Thoracic aorta (tissue), 2 donors: ENCODE data around the gene CHPT1. TPM values are rescaled to one million over a fixed set of nuclear protein-coding genes. Genes with fewer than 3 reads are reported as not detected.

Experiments
- ATAC-seq: fragments of 150-250 bp; one replicate; pipeline ENCODE4 v1.8.0; 2017; ENCODE audit warnings: low read depth; ENCODE audit not compliant: insufficient number of reproducible peaks, low FRiP score
- DNase-seq: peaks from one replicate; pipeline ENCODE4 v3.0.0-alpha.2; 2020; ENCODE audit warnings: low spot score
- H3K27ac ChIP-seq, 2 donors: fragments of 200-600 bp; sonication (generic); 1 replicate in 1 of 2; 2 replicates in 1 of 2; pipeline ENCODE4 v1.5.1; 2016; ENCODE audit warnings: mild to moderate bottlenecking in 2 of 2, moderate library complexity in 2 of 2
- H3K27me3 ChIP-seq: fragments of 200-600 bp; sonication (generic); replicated peaks from 2 replicates; pipeline ENCODE4 v1.6.0; 2016; ENCODE audit warnings: mild to moderate bottlenecking; ENCODE audit not compliant: insufficient read depth
- H3K36me3 ChIP-seq: fragments of 200-600 bp; sonication (generic); one replicate; pipeline ENCODE4 v1.5.1; 2016
- H3K4me1 ChIP-seq, 2 donors: fragments of 200-600 bp; sonication (generic); 1 replicate in 1 of 2; 2 replicates in 1 of 2; pipeline versions ENCODE4 v1.5.1 to v1.6.0; 2016; ENCODE audit warnings: low read depth in 2 of 2, mild to moderate bottlenecking in 1 of 2; ENCODE audit not compliant: control insufficient read depth in 1 of 2
- H3K4me3 ChIP-seq: fragments of 200-600 bp; sonication (generic); 2 replicates; pipeline ENCODE4 v1.5.1; 2016; ENCODE audit warnings: mild to moderate bottlenecking
- H3K9me3 ChIP-seq: fragments of 200-600 bp; sonication (generic); 2 replicates; pipeline ENCODE4 v1.5.1; 2016
- total RNA-seq, 2 donors: library from RNA; depleted of rRNA; stranded (reverse); fragments of >200 nt; gene quantifications; one replicate each; pipeline versions ENCODE4 v1.1.0 to v1.2.3, GENCODE V29; 2016
- TF ChIP-seq, protein P1 (sequence below): fragments of 200-600 bp; sonication (generic); IDR thresholded peaks from one replicate; pipeline ENCODE4 v1.5.1; 2019; ENCODE audit warnings: antibody characterized with exemption

Gene CHPT1
- 10 to 100 TPM; 47.6 to 64.2 TPM for total RNA-seq

DNA sequence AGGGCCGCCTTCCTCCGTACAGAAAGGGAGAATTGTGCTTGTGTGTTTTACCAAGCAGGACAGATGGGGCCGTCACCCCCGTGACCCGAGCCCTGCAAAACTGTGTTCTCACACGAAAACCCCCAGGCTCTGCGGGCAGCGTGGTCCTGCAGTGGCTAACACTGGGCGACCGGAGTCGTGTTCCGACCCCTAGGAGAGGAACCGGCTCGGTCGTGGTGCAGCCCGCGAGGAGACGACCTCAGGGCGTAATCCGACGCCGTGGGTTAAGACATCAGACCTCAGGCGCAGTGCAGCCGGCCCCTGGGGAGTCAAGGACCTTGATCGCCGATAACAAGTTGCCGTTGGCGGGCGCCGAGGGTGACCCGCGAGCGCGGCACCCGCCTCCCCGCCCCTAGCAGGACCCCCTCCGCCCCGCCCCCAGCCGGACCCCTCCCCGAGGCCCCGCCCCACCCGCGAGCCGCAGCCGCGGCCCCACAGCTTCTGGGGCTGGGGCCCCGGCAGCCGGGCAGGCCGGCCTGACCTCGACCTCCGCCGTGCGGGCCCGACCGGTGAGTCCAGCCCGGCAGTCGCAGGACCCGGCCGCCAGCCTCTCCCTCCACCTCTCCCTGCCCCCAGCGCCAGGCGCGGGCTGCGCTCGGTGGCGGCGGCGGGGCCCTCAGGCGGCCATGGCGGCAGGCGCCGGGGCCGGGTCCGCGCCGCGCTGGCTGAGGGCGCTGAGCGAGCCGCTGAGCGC lies at the start of gene CHPT1:
CHPT1 (plus strand) TSS at position 444 of the 733 bp plus-strand sequence; CDS start at position 666, 222 bp downstream.
- Histone ChIP-seq H3K4me1 (peaks cover 6 to 47% of the 10 kb centered on the region in 2 donors), H3K9me3 (no peaks in the 10 kb centered on the region), H3K27ac (peak within 1 kb of the TSS; percentile 82 to 86), H3K27me3 (no peaks in the 10 kb centered on the region), H3K36me3 (no peaks in the 10 kb centered on the region), H3K4me3 (peak within 1 kb of the TSS; percentile 85)
- TF ChIP-seq, protein P1, sequence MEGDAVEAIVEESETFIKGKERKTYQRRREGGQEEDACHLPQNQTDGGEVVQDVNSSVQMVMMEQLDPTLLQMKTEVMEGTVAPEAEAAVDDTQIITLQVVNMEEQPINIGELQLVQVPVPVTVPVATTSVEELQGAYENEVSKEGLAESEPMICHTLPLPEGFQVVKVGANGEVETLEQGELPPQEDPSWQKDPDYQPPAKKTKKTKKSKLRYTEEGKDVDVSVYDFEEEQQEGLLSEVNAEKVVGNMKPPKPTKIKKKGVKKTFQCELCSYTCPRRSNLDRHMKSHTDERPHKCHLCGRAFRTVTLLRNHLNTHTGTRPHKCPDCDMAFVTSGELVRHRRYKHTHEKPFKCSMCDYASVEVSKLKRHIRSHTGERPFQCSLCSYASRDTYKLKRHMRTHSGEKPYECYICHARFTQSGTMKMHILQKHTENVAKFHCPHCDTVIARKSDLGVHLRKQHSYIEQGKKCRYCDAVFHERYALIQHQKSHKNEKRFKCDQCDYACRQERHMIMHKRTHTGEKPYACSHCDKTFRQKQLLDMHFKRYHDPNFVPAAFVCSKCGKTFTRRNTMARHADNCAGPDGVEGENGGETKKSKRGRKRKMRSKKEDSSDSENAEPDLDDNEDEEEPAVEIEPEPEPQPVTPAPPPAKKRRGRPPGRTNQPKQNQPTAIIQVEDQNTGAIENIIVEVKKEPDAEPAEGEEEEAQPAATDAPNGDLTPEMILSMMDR: no peak
- peak; percentile 32 for ATAC-seq
- DNase-seq: peak; percentile 5

DNA sequence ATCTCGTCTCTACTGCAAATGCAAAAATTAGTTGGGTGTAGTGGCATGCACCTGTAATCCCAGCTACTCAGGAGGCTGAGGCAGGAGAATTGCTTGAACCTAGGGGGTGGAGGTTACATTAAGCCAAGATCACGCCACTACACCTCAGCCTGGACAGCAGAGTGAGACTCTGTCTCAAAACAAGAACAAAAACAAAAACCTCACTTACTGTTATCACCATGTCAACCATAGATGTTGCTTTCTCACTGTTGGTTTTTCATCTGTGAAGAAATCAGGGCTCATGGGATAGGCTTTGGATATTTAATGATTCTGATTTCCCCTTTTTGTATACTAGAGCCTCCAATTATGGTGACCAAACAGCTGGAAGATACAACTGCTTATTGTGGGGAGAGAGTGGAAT lies 49.7 kb upstream of the CHPT1 start:
- no peak overlapping the region for H3K27ac ChIP-seq
- H3K4me1 ChIP-seq: no peaks in the 10 kb centered on the region
- H3K27me3 ChIP-seq: no peaks in the 10 kb centered on the region
- TF ChIP-seq, protein P1: no peak
- H3K9me3 ChIP-seq: no peaks in the 10 kb centered on the region
- H3K4me3 ChIP-seq: no peak overlapping the region
- H3K36me3 ChIP-seq: no peaks in the 10 kb centered on the region
- DNase-seq: no peak
- ATAC-seq: no peak

DNA sequence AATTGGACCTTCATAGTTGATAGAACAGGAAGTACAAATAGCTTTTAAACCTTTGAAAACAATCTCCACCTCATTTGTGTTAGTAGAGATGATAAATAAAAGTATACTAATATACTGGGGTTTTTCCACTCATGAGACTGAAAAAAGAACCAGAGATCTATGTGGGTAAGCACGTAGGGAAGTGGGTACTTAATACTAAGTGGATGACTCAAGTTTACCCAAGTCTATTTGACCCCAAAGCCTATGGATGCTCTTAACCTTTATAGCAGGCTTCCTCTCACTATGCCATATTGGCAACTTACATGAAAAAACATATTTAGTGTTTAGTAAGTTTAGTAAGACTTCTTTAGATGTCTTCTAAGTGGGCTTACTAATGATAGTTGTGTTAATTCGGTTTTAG lies 49.2 kb upstream of the CHPT1 start:
- no peak overlapping the region for H3K4me3 ChIP-seq
- no peak for ATAC-seq
- H3K4me1 ChIP-seq: no peaks in the 10 kb centered on the region
- H3K9me3 ChIP-seq: no peaks in the 10 kb centered on the region
- no peak overlapping the region for H3K27ac ChIP-seq
- TF ChIP-seq, protein P1: no peak
- no peaks in the 10 kb centered on the region for H3K27me3 ChIP-seq
- no peaks in the 10 kb centered on the region for H3K36me3 ChIP-seq
- no peak for DNase-seq

DNA sequence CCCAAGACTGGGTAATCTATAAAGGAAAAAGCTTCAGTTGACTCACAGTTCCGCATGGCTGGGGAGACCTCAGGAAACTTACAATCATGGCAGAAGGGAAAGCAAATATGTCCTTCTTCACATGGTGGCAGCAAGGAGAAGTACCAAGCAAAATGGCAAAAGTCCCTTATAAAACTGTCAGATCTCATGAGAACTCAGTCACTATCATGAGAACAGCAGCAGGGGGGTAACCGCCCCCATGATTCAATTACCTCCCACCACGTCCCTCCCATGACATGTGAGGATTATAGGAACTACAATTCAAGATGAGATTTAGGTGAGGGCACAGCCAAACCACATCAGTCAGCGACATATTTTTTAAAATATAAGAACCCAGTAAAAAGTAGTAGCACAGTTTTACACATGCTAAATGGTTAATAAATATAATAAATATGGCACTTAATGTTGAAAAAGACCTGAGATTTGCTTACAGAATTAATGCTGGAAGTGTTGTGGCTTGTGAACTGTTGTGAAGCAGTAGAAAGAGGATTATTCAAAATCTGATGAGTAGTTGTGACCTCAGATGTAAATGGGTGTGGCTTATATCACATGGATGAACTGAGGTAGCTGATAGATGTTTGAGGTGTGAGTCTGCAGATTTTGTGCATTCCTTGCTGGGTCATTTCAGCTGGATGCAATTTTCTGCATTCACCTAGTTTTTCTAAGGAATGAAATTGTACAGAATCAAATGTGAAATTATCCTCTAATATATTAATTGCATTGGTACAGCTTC lies 46.9 kb upstream of the CHPT1 start:
- no peaks in the 10 kb centered on the region for H3K4me1 ChIP-seq
- H3K4me3 ChIP-seq: no peak overlapping the region
- no peak overlapping the region for H3K27ac ChIP-seq
- H3K9me3 ChIP-seq: no peaks in the 10 kb centered on the region
- TF ChIP-seq, protein P1: no peak
- ATAC-seq (no peak), DNase-seq (no peak)
- no peaks in the 10 kb centered on the region for H3K27me3 ChIP-seq
- H3K36me3 ChIP-seq: no peaks in the 10 kb centered on the region

DNA sequence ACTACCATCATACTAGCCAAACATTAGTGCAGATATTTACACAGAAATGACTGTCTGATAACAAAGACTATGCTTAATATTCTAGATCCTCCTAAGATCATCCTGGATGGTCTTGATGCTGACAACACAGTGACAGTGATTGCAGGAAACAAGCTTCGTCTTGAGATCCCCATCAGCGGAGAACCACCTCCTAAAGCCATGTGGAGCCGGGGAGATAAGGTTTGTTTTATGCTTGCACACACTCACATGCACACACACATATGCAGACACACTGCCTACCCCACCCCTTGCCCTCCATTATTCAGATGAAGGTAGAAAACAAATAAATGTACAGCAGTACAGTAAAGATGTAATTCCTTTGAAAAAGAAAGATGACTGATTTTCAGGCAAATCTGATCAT lies 44.4 kb upstream of the CHPT1 start:
- H3K36me3 ChIP-seq: no peaks in the 10 kb centered on the region
- H3K9me3 ChIP-seq: no peaks in the 10 kb centered on the region
- no peak for DNase-seq
- H3K4me3 ChIP-seq: no peak overlapping the region
- TF ChIP-seq, protein P1: no peak
- no peak for ATAC-seq
- H3K4me1 ChIP-seq: no peaks in the 10 kb centered on the region
- H3K27ac ChIP-seq: no peak overlapping the region
- H3K27me3 ChIP-seq: no peaks in the 10 kb centered on the region
